GM10847 (cell line): ENCODE measurements around the gene PPM1L.

Experiments
- POLR2A ChIP-seq: IDR thresholded peaks from 2 replicates; pipeline ENCODE4 v1.6.1; 2011; ENCODE audit not compliant: insufficient read length; ENCODE audit errors: extremely low read depth

PPM1L gene

DNA sequence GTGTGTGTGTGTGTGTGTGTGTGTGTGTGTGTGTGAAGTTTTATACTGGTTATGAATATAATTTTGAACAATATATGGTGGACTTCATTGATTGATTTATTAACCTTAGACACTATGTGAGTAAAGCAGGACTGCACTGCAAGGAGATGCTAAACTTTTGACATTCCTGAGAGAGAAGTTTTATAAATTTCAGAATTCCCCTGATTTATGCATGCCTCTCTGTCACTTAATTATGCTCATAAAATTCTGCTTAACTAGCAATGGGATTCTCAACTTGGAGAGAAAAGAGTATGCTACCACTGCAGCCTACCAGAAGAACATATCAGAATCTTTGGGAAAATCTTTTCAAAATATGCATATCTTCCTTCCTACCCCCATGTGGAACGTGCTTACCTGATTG lies 204.5 kb downstream of the PPM1L start:
- TF ChIP-seq POLR2A = no peak

DNA sequence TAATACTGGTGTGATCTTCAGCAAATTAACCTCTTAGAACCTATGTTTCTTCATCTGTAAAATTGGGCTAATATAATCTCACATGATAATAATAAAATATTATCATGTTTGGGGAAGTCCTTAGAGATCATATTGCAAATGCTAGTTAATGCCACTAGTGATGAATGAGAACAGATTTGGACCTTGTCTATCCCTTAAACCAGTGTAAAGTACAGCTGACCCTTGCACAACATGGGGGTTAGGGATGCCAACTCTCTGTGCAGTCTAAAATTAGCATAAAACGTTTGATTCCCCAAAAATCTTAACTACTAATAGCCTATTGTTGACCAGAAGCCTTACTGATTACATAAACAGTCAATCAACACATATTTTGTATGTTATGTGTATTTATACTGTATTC lies 207.9 kb downstream of the PPM1L start:
- TF ChIP-seq POLR2A = no peak

DNA sequence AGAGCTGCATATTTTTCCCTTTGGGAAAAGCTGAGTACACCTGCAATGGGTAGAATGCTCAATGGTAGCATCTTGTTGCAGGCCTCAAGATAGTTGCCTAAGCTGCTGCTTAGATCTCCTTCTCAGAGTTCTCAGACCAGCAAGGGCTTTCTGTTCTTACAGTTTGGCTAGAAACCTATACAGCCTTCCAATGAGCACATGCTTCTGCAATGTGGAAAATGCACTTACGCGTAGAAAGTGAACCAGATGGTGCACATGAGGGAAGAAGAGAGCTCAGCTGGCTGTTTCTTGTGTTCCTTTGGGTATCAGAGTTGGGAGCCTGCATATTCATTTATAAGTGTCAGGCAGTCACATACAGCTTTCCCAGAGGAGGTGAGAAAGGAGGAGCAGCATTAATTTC lies 212.7 kb downstream of the PPM1L start:
- no peak for TF ChIP-seq POLR2A

DNA sequence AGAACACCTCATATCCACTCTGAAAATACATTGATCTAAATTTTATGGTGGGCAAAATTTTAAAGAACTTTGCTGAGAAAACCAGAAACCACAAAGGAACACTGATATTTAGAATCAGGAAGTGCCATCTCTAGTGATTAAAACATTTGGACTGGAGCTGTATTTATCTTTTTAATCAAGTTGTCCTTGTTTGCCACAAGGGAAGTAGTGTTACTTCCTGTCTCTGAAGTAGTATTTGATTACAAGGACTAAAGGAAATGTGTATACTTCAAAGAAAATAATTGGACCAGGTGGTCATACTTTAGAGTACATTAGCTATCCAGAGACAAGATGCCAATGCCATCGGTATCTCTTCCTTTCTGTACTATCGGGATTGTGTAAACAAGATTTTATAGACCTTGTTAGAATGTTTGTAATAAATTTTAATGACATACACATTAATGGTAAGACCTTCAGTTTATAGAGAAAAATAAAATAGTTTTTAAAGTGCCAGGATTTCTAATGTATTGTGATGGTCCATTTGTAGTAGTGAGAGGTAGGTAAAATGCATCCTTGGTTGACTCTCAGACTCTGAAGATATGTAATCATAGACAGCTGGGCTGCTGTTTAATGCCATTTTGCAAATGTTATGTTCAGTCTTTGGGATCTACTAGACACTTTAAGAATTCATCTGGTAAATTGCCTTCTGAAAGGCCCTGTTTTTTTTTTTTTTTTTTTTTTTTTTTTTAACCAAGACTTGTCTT lies 217.2 kb downstream of the PPM1L start:
- no peak for TF ChIP-seq POLR2A

DNA sequence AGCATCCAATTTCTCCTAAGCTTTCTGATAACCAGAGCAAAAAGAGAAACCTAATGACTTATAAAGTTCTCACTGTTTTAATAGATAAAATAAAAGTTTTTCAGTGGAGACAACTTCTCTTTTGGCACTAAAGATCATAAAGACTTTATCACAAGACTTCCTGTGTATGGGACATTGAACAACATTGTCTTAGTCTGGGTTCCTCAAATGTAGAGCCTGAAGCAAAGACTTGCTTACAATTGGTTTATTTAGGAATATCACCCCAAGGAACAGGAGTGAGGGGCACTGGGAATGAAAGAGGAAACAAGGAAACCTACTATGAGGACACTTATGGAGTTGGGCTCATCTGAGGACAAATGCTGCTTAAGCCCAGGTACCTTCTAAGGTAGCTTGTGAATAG lies 221.7 kb downstream of the PPM1L start:
- TF ChIP-seq POLR2A = no peak

DNA sequence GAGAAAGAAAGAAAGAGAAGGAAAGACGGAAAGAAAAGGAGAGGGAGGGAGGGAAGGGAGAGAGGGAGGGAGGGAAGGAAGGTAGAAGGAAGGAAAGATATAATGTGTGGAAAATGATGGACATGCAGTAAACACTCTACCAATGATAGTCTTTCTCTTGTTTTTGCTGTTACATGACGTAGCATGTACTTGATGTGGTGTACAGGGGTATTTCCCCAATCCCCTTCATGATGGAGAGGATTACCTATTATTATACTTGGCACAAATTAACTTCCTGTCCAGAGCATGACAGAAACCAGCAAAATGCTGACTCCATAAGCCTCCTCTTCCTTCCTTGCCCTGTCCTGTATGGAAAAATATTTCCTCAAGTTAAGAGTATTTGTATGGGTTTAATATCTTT lies 224.7 kb downstream of the PPM1L start:
- no peak for TF ChIP-seq POLR2A

DNA sequence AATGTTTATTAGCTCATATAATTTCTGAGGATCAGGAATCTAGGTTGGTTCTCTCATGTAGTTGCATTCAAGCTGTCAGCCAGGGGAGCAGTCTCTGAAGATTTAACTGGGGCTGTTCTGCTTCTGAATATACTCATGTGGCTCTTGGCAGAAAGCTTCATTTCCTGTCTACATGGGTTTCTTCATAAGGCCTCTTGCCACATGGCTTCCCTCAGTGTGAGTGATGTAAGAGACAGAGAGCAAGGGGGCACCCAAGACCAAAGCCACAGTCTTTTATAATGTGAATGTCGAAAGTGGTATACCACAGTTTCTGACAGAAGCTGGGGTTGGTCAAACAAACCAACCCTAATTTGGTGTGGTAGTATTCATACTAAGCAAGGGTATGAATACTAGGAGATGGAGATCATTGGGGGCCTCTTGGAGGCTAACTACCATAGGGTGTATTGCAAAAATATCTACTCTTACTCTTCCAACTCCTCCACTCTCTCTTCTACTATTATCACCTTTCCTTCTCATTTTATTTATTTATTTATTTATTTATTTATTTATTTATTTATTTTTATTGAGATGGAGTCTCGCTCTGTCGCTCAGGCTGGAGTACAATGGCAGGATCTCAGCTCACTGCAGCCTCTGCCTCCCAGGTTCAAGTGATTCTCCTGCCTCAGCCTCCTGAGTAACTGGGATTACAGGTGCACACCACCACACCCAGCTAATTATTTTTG lies 225.3 kb downstream of the PPM1L start:
- TF ChIP-seq POLR2A = no peak

DNA sequence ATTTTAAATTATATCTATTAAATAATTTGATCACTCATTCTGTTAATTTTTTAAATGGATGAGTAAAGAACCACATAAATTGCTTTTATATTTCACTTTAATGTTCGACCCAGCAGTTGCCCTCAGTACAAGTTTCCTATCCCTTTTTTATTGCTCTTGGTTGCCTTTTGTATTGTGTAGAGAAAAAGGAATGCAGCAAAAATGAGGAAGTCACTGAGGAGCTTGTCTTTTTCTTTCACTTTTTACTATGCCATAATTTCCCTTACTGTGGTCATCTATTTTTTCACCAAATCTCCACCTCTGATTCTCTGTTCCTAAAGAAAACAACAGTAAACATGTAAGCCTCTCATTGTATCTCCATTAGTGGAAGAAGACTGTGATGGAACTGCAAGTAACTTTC lies 226.5 kb downstream of the PPM1L start:
- no peak for TF ChIP-seq POLR2A

DNA sequence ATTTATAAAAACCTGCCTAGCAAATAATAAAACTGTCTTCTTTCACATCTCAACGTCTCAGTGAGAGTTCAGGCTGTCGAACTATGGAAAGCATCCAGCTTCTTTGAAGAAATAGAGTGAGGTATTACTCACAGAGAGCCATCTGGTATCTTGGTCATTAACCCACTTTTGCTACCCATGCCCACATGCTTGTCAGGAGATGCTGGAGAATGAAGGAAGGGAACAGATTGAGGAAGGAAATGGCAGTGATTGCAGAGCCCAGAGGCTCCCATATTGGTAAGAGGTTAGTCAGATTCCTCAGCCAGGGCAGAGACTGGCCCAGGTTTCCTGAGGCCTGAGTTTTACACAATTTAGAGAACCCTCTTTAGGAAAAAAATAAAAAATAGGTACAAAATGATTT lies 230.0 kb downstream of the PPM1L start:
- TF ChIP-seq POLR2A = no peak

DNA sequence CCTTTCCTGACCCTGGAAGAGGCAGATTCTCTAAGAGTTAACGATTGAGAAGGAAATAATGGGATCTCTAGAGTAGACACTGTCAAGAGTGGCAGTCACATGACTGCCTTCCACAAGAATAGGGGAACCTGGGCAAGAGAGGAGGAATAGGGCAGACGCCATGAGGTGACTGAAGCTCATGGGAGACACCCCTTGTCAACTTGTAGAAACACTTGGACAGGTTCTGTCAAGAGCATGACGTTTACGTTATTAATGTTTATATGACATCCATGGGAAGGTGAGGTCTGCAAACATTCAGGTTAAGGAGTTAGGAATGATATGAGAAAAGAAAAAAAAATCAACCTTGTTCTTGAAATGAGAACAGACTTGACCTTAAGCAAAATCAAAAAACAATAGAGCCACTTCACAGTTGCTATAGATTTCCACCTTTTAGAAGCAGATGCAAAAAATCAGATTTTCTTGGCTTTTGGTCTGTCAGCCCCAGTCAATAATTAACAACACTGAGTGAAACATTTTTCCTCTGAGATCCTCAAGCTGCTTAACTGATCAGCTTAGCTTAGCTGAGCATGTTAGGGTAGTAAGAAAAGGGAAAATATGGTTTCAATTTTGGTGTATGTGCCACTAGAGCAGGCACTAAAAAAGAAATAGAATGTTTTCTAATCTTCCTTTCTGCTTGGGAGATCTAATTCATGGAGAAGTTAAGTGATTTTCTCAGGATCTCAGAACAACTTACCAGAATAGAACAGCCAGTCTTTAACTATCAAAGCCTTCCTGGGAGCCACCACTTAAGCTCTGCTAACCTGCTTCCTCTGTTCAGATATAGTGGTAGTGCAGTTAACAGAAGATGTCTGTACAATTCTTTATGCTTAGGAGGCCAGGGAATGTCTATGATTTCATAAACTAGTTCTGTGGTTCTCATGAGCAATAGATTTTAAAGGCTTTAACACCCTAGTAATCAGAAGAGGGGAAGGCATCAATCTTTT lies 232.2 kb downstream of the PPM1L start:
- no peak for TF ChIP-seq POLR2A

DNA sequence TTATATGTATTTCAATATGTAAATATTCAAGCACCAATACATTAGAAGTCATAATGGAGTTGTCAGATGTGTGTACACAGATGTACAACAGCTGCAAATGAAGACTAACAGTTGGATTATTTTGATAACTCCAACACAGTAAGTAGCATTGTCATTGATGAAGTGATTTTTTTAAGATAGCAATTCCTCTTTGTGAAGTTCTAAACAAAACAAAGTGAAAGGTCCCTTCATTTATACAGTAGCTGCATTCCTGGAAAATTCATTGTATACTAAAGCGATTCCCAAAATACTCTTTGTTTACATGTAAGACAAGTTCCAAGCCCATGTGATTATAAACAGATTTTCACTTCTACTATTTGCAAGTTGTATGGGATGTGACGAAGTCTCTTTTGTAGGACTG lies 234.4 kb downstream of the PPM1L start:
- TF ChIP-seq POLR2A = no peak

DNA sequence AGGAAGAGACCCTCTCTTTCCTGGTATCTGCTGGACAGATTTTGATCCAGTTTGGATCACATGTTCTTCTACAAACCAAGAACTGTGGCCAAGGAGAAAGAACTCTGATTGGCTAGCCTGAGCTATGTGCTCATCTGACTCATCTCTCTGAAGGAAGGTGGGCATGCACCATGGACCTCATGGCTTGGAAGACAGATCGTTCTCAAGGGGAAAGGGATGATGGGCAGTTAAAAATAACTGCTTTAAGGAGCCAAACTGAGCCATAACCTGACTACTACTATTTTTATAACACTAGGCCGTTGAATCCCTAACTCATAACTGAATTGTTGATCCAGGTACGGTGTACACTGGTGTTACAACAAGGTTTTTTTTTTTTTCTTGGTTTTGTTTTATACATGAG lies 236.7 kb downstream of the PPM1L start:
- TF ChIP-seq POLR2A = no peak

DNA sequence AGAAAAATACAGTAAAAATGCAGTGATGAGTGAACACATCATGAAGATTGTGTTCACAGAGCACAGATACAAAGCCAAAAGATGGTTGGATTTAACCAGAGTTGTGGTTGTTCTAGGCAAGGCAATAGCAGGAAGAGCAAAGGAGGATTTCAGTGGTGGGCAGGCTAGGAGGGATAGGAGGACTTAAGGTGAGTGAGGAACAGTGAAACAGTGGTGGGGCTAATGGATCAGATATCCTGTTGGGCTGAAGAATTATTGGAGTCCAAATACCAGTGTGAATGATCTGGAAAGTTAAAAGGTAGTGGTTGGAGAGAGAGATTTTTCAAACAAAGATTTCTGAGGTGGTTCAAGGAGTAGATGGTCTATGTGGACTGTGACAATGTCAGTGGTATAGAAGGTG lies 240.8 kb downstream of the PPM1L start:
- no peak for TF ChIP-seq POLR2A

DNA sequence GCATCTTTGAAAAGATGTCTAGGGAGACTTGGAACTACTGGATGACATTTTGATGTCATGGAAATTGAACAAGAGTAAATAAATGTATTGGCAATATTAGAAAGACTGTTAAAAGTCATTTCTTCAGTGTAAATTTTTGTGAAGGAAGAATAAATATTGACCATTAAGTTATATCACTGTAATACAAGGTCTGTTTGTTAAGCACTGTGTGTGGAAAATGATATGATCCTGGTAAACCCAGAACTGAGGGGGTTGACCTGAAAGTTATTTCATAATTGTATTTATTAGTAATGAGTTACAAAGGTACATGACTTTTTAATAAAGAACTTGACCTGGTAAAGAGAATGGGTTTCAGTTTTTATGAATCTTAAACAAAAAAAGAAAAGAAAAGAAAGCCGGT lies 242.6 kb downstream of the PPM1L start:
- no peak for TF ChIP-seq POLR2A

DNA sequence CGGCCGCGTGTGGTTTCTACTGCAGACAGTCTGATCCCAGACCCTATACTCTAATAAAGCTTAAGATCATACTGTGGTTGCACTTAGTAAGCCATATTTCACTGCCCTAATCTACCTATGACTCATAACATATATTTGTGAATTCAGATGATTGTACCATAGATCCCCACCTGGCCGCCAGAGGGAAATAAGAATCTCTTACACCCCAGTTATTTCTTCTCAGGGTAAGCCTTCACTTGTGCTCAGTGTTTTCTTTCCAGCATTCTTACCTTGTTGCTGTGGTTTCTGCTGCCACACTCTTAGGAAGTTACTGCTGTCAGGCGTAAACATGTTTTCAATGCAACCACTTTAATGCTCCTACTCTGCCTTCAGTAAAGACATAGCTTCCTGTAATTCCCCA lies 243.2 kb downstream of the PPM1L start:
- no peak for TF ChIP-seq POLR2A

DNA sequence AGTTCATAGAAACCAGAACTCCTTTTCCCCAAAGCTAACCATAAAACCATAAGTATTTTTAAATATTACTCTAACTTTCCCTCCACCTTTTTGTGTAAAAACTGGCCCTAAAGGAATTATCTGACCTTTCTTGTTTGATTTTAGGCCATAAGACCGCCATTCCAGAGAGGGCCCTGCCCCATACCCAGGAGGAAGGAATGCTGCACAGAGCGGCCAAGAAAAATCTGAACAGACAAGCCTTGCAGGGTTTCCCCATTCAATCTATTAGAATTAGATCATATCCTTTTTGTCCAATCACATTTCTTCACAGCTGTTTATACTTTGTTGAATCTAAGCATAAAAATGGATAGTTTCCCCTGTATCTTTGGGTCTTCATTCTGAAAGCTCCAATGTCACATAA lies 252.1 kb downstream of the PPM1L start:
- TF ChIP-seq POLR2A = no peak
